Stimulated activated CD8-positive, alpha-beta memory T cell treated with anti-CD3 and anti-CD28 coated beads, Interleukin-7, amount 100 ng/mL, for 48 hours (primary cell): ENCODE measurements around the gene HABP2.

ENCODE experiments used
- DNase-seq, 2 donors: peaks; one replicate each; pipeline ENCODE4 v3.0.0-alpha.2; 2020; ENCODE audit warnings: low read depth in 1 of 2; ENCODE audit errors: extremely low read depth in 1 of 2

Gene HABP2

DNA sequence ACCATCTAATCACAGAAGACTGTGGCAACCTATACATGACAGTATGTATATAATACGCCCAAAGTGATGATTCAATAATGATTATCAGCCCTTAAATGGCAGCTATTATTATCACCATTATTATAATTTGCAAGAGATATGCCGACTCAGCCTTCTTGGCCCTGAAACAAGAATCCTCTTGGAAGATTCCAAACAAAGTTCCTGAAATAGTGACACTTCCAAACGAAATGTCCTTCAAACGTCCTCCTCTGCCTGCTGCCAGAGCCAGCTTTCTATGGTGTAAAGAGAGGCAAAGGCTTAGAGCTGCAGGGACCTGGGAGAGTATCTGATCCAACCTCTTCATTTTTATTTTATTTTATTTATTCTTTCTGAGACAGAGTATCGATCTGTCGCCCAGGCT, 75.0 kb downstream of the HABP2 start:
- DNase-seq, result no peak

DNA sequence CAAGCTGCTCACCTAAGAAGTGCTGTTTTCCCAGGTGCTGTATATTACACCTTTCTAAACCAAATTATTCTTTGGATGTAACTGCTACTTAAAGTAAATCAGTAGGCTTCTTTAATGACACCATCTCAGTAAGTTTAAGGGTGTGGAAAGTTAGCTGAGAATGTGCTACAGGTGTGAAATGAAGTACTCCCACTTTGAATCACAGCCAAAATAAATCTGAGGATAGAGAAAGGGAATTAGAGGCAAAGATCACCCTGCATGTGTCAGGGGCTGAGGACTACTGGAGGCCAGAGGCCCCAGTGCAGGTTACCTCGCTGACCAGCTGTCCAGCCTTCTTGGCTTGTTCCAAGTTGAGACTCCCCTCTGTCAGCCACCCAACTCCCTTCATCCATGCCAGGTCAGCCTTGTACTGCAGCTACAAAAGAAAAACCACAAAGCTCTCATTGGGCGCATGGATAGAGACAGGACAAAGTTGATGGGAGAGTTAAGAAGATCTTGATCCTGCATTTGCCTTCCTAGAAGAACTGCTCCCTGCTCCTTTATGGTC, 75.8 kb downstream of the HABP2 start:
- no peak for DNase-seq

DNA sequence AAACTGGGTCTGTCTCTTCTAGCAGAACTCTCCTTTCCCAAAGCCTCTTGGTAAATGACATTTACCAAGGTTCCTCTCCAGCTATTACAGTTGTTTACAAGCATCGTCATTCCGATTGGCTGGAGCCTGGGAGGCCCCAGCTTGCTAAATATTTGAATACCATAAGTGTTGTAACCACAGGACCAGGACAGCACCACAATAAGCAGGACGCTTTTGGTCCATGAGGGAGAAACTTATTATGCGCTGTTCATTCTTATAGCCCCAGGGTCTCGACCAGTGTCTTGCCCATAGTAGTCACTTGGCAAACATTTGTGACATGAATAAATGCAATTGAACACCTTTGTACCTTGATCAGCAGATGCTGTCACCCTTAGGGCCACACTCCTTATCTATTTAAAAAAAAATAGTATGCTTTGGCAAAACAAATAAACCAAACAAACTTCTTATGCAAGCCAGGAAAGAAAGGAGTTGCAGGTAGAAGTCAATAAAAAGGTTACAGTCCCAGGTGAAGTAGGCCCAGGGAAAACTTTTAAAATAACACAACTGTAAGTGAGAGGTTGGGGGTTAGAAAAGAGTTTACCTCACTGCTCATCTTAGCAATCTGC, 78.2 kb downstream of the HABP2 start:
- DNase-seq, result no peak

DNA sequence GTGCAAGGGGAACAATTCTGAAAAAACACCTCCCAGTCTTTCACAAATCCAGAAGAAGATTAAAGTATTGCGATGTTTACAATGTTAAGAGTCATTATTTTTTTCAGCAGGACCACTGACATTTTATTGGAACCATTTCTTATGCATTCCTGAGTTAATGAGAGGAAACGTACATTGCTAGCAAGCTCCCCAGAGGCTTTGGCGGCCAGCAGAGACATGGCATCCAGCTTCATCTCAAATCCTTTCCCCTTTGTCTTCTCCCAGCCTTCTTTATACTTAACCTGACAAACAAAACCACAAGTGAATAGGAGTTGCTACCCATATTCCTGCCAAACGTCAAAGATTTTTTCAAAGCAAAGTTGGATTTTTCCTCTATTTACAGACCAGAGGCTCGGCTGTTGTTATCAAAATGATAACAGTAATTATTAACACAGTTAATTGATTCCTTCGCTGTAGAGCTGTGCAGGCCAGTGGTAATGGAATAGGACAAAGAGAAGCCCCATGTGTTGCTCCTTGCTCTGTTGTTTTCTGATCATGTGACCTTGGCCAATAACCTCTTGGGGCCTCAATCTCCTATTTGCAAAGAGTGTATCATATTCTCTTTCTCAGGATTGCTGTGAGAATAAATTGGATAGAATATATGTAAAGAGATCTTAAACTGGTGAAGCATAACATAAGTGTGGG, 79.0 kb downstream of the HABP2 start:
- no peak for DNase-seq
